IMR-90 (cell line): ENCODE measurements around the gene IL13RA1. TPM values are rescaled to one million over a fixed set of nuclear protein-coding genes. Genes with fewer than 3 reads are reported as not detected.

Source experiments
- ATAC-seq: fragments of 200-7000 bp; cut with Tn5 transposase; 2 replicates; pipeline ENCODE4 v1.9.1; 2020; ENCODE audit warnings: low read depth, mild to moderate bottlenecking, moderate library complexity
- BruUV-seq: library from RNA; stranded (reverse); fragments of 400-500 nt; replicated peaks from 2 replicates; lab custom pipeline; 2021; lab: Mats Ljungman, UMichigan
- CTCF ChIA-PET: fragments of 300-600 bp; formaldehyde crosslinking; extraction: SDS; loops from one replicate; lab custom pipeline; 2021; ENCODE audit warnings: antibody characterized with exemption; lab: Yijun Ruan, JAX
- POLR2A ChIA-PET: fragments of 300-600 bp; sonication (Branson Sonifier 250); formaldehyde crosslinking; loops from one replicate; lab custom pipeline; 2022; ENCODE audit warnings: antibody characterized with exemption; ENCODE audit not compliant: unreplicated experiment; lab: Charles Lee
- DNase-seq: peaks from one replicate; pipeline ENCODE4 v3.0.0; 2013
- H2AFZ ChIP-seq: replicated peaks from 2 replicates; pipeline ENCODE3; 2013; ENCODE audit warnings: low read length, mild to moderate bottlenecking; ENCODE audit not compliant: poor library complexity
- H2AK5ac ChIP-seq: 2 replicates; pipeline ENCODE4 v1.6.1; 2013; ENCODE audit warnings: low read depth, low read length, inconsistent platforms
- H2AK9ac ChIP-seq: replicated peaks from 2 replicates; pipeline ENCODE3; 2013; ENCODE audit warnings: mild to moderate bottlenecking, low read depth, low read length, moderate library complexity; ENCODE audit not compliant: poor library complexity
- H2BK120ac ChIP-seq: 2 replicates; pipeline ENCODE4 v1.6.1; 2013; ENCODE audit warnings: low read depth, low read length, inconsistent platforms
- H2BK15ac ChIP-seq: 3 replicates; pipeline ENCODE4 v1.6.1; 2013; ENCODE audit warnings: low read depth, low read length, inconsistent platforms
- H2BK20ac ChIP-seq: 2 replicates; pipeline ENCODE4 v1.6.1; 2013; ENCODE audit warnings: low read depth, mild to moderate bottlenecking, inconsistent platforms, low read length, moderate library complexity
- H2BK5ac ChIP-seq: 2 replicates; pipeline ENCODE4 v1.6.1; 2013; ENCODE audit warnings: mild to moderate bottlenecking, low read depth, low read length, inconsistent platforms; ENCODE audit not compliant: poor library complexity, severe bottlenecking
- H3K14ac ChIP-seq: replicated peaks from 2 replicates; pipeline ENCODE4 v1.6.1; 2013; ENCODE audit warnings: low read depth, low read length, inconsistent platforms
- H3K18ac ChIP-seq: 2 replicates; pipeline ENCODE4 v1.6.1; 2013; ENCODE audit warnings: low read depth, low read length, control low read depth
- H3K23ac ChIP-seq: 2 replicates; pipeline ENCODE4 v1.6.1; 2013; ENCODE audit warnings: low read depth, low read length, inconsistent platforms
- H3K27ac ChIP-seq: 2 replicates; pipeline ENCODE4 v1.5.1; 2013; ENCODE audit warnings: mild to moderate bottlenecking, control low read depth, low read length; ENCODE audit not compliant: insufficient read depth
- H3K27me3 ChIP-seq: 2 replicates; pipeline ENCODE4 v1.6.1; 2013; ENCODE audit warnings: low read length; ENCODE audit not compliant: control insufficient read depth, insufficient read depth
- H3K36me3 ChIP-seq: 2 replicates; pipeline ENCODE4 v1.6.1; 2013; ENCODE audit warnings: low read length, mixed read lengths; ENCODE audit not compliant: control insufficient read depth, insufficient read depth
- H3K4ac ChIP-seq: 2 replicates; pipeline ENCODE4 v1.6.1; 2013; ENCODE audit warnings: low read depth, low read length, inconsistent platforms
- H3K4me1 ChIP-seq: 2 replicates; pipeline ENCODE4 v1.6.1; 2013; ENCODE audit warnings: low read length, mixed read lengths; ENCODE audit not compliant: control insufficient read depth, insufficient read depth
- H3K4me2 ChIP-seq: 2 replicates; pipeline ENCODE4 v1.6.1; 2013; ENCODE audit warnings: low read depth, mild to moderate bottlenecking, control low read depth, low read length, moderate library complexity
- H3K4me3 ChIP-seq: 2 replicates; pipeline ENCODE4 v1.5.1; 2013; ENCODE audit warnings: low read depth, mild to moderate bottlenecking, control low read depth, low read length, moderate library complexity; ENCODE audit not compliant: insufficient read depth
- H3K56ac ChIP-seq: 2 replicates; pipeline ENCODE4 v1.6.1; 2013; ENCODE audit warnings: low read length, inconsistent platforms; ENCODE audit not compliant: insufficient read depth; ENCODE audit errors: extremely low read depth
- H3K79me1 ChIP-seq, 2 experiments: 2 replicates each; pipeline ENCODE4 v1.6.1; 2013; ENCODE audit warnings: low read length in 2 of 2, inconsistent platforms in 1 of 2, low read depth in 1 of 2
- H3K9ac ChIP-seq: 2 replicates; pipeline ENCODE4 v1.6.1; 2013; ENCODE audit warnings: low read depth, low read length, control low read depth
- H3K9me1 ChIP-seq: 2 replicates; pipeline ENCODE4 v1.6.1; 2013; ENCODE audit warnings: low read length, inconsistent platforms; ENCODE audit not compliant: insufficient read depth
- H3K9me3 ChIP-seq: 2 replicates; pipeline ENCODE4 v1.6.1; 2013; ENCODE audit warnings: low read length; ENCODE audit not compliant: control insufficient read depth, insufficient read depth
- H4K20me1 ChIP-seq: 2 replicates; pipeline ENCODE4 v1.6.1; 2013; ENCODE audit warnings: low read length, inconsistent platforms; ENCODE audit not compliant: insufficient read depth
- H4K5ac ChIP-seq: 2 replicates; pipeline ENCODE4 v1.6.1; 2013; ENCODE audit warnings: mild to moderate bottlenecking, low read depth, low read length, control low read depth
- H4K8ac ChIP-seq, 2 experiments: 2 replicates each; pipeline ENCODE4 v1.6.1; 2013; ENCODE audit warnings: low read depth in 2 of 2, low read length in 2 of 2, control low read depth in 1 of 2, inconsistent platforms in 1 of 2
- H4K91ac ChIP-seq: 2 replicates; pipeline ENCODE4 v1.6.1; 2013; ENCODE audit warnings: low read depth, low read length, inconsistent platforms; ENCODE audit not compliant: insufficient read depth
- NFE2L2 ChIP-seq: fragments of 150-350 bp; IDR thresholded peaks from 2 replicates; pipeline ENCODE4 v1.6.1; 2016; ENCODE audit warnings: low read depth, mild to moderate bottlenecking, low read length
- POLR2A ChIP-seq: IDR thresholded peaks from 2 replicates; pipeline ENCODE4 v1.6.1; 2012; ENCODE audit warnings: mild to moderate bottlenecking, low read depth, low read length
- RFX5 ChIP-seq: IDR thresholded peaks from 2 replicates; pipeline ENCODE4 v1.8.0; 2012; ENCODE audit warnings: low read depth, mild to moderate bottlenecking, low read length, moderate library complexity
- WGBS, 2 experiments: methylation state at CpG; one replicate each; pipeline versions ENCODE4 v1.1.5 to v1.1.7; 2013; ENCODE audit warnings: missing lambda C conversion rate in 2 of 2; ENCODE audit not compliant: insufficient read length in 1 of 2; ENCODE audit errors: extremely low coverage in 2 of 2; 5-methylcytosine and 5-hydroxymethylcytosine counted together
- dilution Hi-C: fragments of 300-500 bp; cut with HindIII; formaldehyde crosslinking; loops from one replicate; pipeline ENCODE4 v1.14.3; 2018; ENCODE audit warnings: low sequenced_read_pairs; ENCODE audit not compliant: unreplicated experiment
- in situ Hi-C: fragments of 300-500 bp; cut with MboI; formaldehyde crosslinking; loops from 3 replicates; pipeline ENCODE4 v1.14.3; 2019; ENCODE audit warnings: low sequenced_read_pairs, inconsistent platforms, mixed read lengths
- intact Hi-C: fragments of 100-400 bp; cut with micrococcal nuclease; formaldehyde crosslinking; loops from 2 replicates; pipeline ENCODE4 v1.10.0; 2022
- polyA plus RNA-seq, 3 experiments: library from polyadenylated mRNA; depleted of rRNA; stranded (reverse); fragments of >200 nt; gene quantifications; 2 replicates each; pipeline ENCODE4 v1.2.3, GENCODE V29; 2012; ENCODE audit warnings: low replicate concordance in 1 of 3
- total RNA-seq: library from RNA; depleted of rRNA; stranded (reverse); fragments of >200 nt; gene quantifications from 2 replicates; pipeline ENCODE4 v1.2.3, GENCODE V29; 2012
- TF ChIP-seq, protein P1 (sequence below): fragments of 150-350 bp; IDR thresholded peaks from 2 replicates; pipeline ENCODE4 v1.6.1; 2016; ENCODE audit warnings: low read depth, mild to moderate bottlenecking, low read length, moderate library complexity, borderline replicate concordance
- TF ChIP-seq, protein P2 (sequence below): fragments of 150-350 bp; IDR thresholded peaks from 2 replicates; pipeline ENCODE4 v1.6.1; 2017; ENCODE audit warnings: mild to moderate bottlenecking, antibody characterized with exemption, low read length, low read depth

The IL13RA1 gene
- total and polyA plus RNA-seq, 2 of the 4 experiments (the other 2 are of a cell fraction): 24.2 to 31.7 TPM

DNA sequence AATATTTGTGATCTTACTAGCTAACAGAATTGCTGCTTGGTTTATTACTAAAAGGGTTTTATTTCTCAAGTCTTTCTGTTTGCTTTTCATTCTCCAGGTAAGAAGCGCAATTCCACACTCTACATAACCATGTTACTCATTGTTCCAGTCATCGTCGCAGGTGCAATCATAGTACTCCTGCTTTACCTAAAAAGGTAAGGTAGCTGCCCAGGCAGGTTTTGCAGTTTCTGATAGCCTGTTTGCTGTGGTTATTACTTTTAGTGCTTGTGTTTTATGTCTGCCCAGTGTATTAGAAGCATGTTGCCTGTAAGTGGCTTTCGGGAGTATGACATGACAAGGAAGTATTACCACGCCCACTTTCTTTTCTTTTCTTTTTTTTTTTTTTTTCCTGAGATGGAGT lies 46.4 kb downstream of the IL13RA1 start:
- H3K27me3 ChIP-seq: no peaks in the 10 kb centered on the region
- no peak overlapping the region for H2BK5ac ChIP-seq
- no peak overlapping the region for H2AFZ ChIP-seq
- in situ Hi-C loops (no loop called here), dilution Hi-C loops (no loop called here), intact Hi-C loops (no loop called here)
- H3K14ac ChIP-seq: no peak overlapping the region
- no peak overlapping the region for H4K91ac ChIP-seq
- H3K9ac ChIP-seq: no peak overlapping the region
- H3K79me1 ChIP-seq: no peaks in the 10 kb centered on the region; a peak in 1 of 4 replicates
- no peaks in the 10 kb centered on the region for H3K9me1 ChIP-seq
- no peak overlapping the region for H4K8ac ChIP-seq
- ChIA-PET POLR2A (no interaction called here), CTCF (no interaction called here)
- no TSS peak for BruUV-seq
- WGBS, 2 experiments: no CpG with 5 or more reads among the region's 5 CpGs
- no peaks in the 10 kb centered on the region for H3K9me3 ChIP-seq
- no peak overlapping the region for H3K4ac ChIP-seq
- H2AK5ac ChIP-seq: no peak overlapping the region
- H3K56ac ChIP-seq: no peak overlapping the region
- no peaks in the 10 kb centered on the region for H3K4me1 ChIP-seq
- TF ChIP-seq NFE2L2 (no peak), RFX5 (no peak), POLR2A (no peak)
- TF ChIP-seq, protein P1, sequence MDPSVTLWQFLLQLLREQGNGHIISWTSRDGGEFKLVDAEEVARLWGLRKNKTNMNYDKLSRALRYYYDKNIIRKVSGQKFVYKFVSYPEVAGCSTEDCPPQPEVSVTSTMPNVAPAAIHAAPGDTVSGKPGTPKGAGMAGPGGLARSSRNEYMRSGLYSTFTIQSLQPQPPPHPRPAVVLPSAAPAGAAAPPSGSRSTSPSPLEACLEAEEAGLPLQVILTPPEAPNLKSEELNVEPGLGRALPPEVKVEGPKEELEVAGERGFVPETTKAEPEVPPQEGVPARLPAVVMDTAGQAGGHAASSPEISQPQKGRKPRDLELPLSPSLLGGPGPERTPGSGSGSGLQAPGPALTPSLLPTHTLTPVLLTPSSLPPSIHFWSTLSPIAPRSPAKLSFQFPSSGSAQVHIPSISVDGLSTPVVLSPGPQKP: no peak
- TF ChIP-seq, protein P2, sequence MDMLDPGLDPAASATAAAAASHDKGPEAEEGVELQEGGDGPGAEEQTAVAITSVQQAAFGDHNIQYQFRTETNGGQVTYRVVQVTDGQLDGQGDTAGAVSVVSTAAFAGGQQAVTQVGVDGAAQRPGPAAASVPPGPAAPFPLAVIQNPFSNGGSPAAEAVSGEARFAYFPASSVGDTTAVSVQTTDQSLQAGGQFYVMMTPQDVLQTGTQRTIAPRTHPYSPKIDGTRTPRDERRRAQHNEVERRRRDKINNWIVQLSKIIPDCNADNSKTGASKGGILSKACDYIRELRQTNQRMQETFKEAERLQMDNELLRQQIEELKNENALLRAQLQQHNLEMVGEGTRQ: no peak
- H3K36me3 ChIP-seq: peaks cover 8% of the 10 kb centered on the region
- no peak overlapping the region for H4K5ac ChIP-seq
- no peak overlapping the region for H2BK15ac ChIP-seq
- H3K23ac ChIP-seq: no peak overlapping the region
- H2BK20ac ChIP-seq: no peak overlapping the region
- H2AK9ac ChIP-seq: no peak overlapping the region
- DNase-seq (no peak), ATAC-seq (no peak)
- no peak overlapping the region for H3K27ac ChIP-seq
- H3K18ac ChIP-seq: no peak overlapping the region
- no peak overlapping the region for H3K4me2 ChIP-seq
- H2BK120ac ChIP-seq: no peak overlapping the region
- no peaks in the 10 kb centered on the region for H4K20me1 ChIP-seq
- no peak overlapping the region for H3K4me3 ChIP-seq
